ENCODE measurements around the gene CLCN4. TPM values are rescaled to one million over a fixed set of nuclear protein-coding genes. Genes with fewer than 3 reads are reported as not detected.

Gene CLCN4
- total and polyA plus RNA-seq, 2 of the 8 experiments (the other 6 are each of a cell fraction or from before 2014, with no cell fraction given): 3.3 to 11.2 TPM

- no peak for TF ChIP-seq ATF2 (IDR thresholded peaks at IDR 0.05; ENCODE audit: low read length)
These were observed 64.9 kb downstream of the CLCN4 start (continued) for GRCh38 chrX:10221651-10222050.
